Kidney glomerular epithelial cell (primary cell): Measurements from ENCODE around the gene CMTM5.
"Not testable (repeated sequence)": the region's sequence is repeated elsewhere in the genome, so short reads cannot be mapped to it uniquely, and the experiment has no call there.

ENCODE experiments used
- DNase-seq: peaks from one replicate; lab custom pipeline; 2025; lab: John Stamatoyannopoulos, UW

The CMTM5 gene

GRCh38 chr14:23378612-23379220, 1.9 kb downstream of the CMTM5 start:
- DNase-seq = no peak

- no peak for DNase-seq
Observed at GRCh38 chr14:23379366-23380196, 2.7 kb downstream of the CMTM5 start.

DNA sequence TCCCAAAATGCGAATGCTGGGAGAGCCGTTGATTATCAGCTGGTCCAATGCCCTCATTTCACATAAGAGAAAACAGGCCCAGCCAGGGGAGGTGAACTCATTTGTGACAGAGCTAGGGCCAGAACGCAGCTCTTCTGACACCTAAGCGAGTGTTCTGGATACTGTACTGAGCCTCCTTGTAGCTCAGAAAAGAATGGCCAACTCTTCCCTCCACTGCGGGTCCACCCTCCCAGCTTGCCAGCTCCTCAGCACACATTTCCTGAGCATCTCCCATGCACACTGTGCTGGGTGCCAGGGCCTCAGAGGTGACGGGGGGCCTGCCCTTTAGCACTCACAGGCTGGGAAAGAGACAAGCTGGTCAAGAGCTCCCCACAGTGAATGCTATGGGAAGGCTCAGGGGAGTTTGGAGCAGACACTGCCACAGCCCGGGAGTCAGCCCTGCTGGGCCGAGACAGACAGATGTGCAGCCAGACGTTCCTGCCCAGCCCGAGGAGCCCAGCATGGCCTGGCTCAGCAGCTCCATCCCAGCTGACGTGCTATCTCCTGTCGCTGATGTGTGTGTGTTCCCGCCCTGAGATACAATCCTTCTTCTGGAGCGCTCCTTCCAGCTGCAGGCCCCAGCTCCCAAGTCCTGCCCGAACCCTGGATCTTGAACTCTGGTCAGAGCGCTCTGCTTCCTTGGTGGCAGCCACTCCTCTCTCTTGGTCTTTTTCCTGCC, 3.5 kb downstream of the CMTM5 start:
- DNase-seq = no peak

DNA sequence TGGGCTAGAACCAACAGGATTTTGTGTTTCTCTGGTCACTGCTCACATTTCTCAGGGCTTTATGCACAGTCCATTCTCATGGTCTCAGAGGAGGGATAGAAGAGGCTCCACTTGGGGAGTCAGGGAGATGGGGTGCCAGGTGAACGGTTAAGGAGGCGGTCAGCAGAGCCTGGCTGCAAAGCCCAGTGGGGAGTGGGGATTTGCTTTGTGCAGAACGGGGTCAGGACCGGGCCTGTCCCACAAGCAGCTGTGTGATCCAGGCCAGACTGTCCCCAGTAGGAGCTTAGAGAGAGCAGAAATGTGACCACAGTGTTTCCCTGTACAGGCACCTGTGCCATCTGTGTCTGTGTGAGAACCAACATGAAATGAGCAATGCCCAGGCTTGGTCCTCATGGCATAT, 4.1 kb downstream of the CMTM5 start:
- no peak for DNase-seq

DNA sequence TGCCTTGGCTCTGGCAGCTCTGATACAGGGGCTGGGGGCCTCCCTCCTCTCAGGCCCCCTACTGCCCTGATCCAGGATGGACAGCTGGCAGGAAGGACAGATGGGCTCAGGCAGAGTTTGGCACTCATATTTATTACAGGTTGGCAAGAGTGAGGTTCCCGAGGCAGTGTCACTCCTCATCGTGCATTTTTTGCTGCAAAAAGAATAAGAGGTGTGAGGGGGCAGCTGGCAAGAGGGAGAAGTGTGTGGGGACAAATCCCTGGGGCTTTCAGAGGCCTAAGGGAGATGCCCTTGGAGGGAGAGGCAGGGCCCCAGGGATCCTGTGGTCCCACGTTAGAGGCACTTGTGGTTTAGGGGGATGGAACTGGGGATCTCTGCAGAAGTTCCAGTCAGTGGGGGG, 5.0 kb downstream of the CMTM5 start:
- DNase-seq = no peak

DNA sequence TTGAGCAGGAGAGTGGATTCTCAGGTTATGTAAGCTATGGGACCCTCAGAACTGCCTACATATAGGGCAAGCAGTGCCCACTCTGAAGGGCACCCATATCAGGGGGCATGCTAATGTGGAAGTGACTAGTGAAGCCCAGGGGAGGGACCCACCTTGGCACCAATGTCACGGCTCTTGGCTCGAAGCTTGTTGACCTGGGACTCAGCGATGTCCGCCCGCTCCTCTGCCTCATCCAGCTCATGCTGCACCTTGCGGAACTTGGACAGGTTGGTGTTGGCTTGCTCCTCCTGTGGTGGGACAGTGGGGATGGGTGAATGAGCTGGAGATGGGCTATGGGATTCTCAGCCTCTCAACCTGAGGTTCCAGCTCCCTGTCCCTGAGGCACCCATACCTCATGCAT, 5.4 kb downstream of the CMTM5 start:
- no peak for DNase-seq

DNA sequence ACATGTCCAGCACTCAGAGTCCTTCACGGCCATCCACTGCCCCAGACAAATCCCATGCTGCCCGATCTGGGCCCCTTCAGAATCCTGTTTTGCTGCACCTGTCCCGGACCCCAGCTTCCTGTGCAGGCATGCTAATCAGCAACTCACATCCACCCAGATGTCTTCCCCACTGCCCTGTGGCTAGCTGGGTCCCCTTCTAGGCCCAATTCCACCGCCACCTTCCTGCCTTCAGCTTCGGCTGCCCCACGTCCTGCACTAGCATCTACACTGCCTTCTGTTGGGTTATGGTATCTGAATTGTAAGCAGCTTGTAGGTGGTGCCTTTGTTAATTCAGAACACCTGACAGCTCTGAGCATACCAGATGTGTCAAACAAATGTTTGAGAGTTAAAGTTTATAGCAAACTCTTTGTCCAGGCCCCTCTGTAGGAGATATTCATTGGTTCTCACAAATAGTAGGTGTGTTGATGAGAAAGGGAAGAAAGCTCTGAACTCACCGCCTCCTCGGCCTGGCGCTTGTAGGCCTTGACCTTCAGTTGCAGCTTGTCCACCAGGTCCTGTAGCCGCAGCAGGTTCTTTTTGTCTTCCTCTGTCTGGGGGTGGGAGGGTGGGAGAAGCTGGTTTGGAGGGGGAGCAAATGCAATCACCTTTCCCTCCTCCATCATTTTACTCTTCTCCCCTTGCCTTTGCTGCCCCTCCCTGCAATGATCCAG, 6.0 kb downstream of the CMTM5 start:
- no peak for DNase-seq

GRCh38 chr14:23384364-23385080, 7.7 kb downstream of the CMTM5 start:
- no peak for DNase-seq

GRCh38 chr14:23385244-23385641, 8.4 kb downstream of the CMTM5 start:
- DNase-seq = no peak

DNA sequence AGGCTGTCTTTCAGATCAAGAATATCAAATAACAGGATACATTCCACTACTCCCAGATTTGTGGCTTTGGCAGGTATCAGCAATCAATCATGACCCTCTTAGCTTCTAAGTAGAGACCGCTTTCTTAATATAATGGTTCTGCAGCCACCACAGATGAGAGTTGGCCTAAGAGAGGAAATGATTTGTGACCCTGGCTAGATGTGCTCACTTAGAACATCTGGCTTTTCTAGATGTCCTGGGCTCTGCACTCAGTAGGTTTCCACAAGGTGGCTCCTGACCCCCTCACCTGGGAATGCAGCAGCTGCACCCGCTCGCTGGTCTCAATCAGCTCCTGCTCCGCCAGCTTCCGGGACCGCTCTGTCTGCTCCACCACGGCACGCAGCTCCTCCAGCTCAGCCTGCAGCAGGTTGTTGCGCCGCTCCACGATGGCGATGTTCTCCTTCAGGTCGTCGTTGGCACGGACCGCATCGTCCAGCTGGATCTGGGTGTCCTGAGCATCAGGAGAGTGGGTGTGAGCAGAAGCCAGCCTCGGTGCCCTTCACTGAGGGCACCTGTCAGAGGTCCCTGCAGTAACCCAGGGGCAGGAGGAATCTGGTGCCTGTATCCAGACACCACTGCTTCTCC, 8.9 kb downstream of the CMTM5 start:
- no peak for DNase-seq

- DNase-seq = not testable (repeated sequence)
Observed at GRCh38 chr14:23386266-23386657, 9.4 kb downstream of the CMTM5 start.

DNA sequence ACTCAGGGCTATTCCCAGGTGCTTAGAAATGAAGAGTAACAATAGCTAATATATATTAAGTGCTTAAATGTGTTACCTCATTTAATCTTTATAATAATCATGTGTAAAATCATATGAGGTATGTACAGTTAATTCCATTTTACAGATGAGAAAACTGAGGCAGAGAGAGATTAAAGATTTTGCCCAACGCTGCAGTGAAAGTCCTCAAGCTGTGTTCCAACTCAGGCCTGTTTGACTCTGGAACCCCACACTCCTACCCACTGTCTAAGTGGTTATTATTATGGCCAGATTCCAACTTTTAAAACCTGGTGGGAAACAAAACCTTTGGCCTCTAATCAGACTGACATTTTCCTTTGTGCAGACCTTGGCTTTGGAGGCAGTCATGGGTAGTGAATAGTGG, 10.2 kb downstream of the CMTM5 start:
- no peak for DNase-seq

- no peak for DNase-seq
Observed at GRCh38 chr14:23387916-23388882, 11.4 kb downstream of the CMTM5 start.

GRCh38 chr14:23388996-23389395, 12.2 kb downstream of the CMTM5 start:
- DNase-seq = no peak

- DNase-seq = no peak
Observed at GRCh38 chr14:23389396-23389795, 12.6 kb downstream of the CMTM5 start.

DNA sequence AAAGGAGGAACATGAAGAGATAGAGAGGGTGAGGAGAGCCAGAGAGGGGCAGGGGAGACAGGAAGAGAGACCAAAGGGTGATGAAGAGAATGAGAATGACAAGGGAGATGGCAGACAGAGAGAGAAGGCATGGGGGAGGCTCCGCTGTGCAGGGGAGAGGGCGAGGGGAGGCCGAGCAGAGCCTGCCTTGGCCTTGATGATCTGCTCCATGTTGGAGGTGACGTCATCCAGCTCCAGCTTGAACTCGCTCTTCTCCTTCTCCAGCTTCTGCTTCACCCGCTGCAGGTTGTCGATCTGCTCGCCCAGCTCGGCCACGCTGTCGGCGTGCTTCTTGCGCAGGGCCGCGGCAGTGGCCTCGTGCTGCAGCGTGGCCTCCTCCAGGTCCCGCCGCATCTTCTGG, 13.0 kb downstream of the CMTM5 start:
- not testable (repeated sequence) for DNase-seq

- no peak for DNase-seq
Observed at GRCh38 chr14:23392613-23393012, 15.8 kb downstream of the CMTM5 start.

DNA sequence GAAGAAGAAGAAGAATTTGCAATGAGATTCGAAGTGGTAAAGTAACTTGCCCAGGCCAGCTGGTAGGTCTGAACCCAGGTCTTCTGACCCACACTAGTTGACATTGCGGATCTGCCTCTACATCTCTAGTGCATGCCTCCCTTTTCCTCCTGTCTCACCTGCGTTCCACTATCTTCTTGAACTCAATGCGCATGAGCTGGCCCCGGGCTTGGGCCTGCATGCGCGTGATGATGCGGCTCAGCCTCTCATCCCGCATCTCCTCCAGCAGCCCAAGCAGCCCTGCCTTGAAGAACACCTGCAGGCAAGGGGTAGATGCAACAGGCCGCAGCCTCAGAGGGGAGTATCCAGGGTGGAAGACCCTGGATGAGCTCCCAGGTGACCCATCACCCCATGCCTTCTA, 19.3 kb downstream of the CMTM5 start:
- no peak for DNase-seq

DNA sequence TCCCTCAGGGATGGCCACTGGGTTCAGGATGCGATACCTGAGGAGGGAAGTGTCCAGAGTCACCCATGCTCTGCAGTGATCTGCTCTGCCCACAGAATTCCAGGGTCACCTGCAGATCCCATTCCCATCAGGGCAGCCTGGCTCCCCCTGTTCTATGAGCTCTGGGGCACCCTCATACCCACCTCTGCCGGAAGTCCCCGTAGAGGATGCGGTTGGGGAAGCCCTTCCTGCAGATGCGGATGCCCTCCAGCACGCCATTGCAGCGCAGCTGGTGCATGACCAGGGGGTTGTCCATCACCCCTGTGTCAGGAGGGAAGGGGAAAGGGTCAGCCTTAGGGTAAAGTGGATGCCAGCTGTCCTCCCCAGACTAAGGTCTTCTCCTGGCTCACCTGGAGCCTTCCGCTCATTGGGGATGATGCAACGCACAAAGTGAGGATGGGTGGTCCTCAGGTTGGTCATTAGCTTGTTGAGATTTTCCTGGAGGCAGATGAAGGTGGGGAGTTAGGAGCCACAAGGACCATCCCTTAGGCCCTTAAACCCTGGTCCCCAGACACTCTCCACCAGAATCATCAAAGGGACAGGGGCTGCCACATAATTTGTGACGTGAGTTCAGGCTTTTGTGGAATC, 20.0 kb downstream of the CMTM5 start:
- DNase-seq = no peak

- DNase-seq = no peak
Observed at GRCh38 chr14:23398348-23398747, 21.5 kb downstream of the CMTM5 start.
